GM12878 (cell line): ENCODE measurements around the gene MRPL1. TPM values are rescaled to one million over a fixed set of nuclear protein-coding genes. Genes with fewer than 3 reads are reported as not detected.

Experiments used
- ATAC-seq: fragments of 200-7000 bp; cut with Tn5 transposase; 3 replicates; pipeline ENCODE4 v1.9.1; 2020; ENCODE audit warnings: mild to moderate bottlenecking, moderate library complexity
- BruUV-seq: library from RNA; stranded (reverse); fragments of 400-500 nt; replicated peaks from 2 replicates; lab custom pipeline; 2021; lab: Mats Ljungman, UMichigan
- CTCF ChIA-PET: fragments of 300-600 bp; sonication (Branson Sonifier 250); formaldehyde crosslinking; extraction: SDS; loops from one replicate; lab custom pipeline; 2021; ENCODE audit warnings: inconsistent platforms; lab: Yijun Ruan, JAX
- POLR2A ChIA-PET: fragments of 350-600 bp; formaldehyde crosslinking; extraction: SDS; loops from one replicate; lab custom pipeline; 2021; ENCODE audit warnings: inconsistent platforms; lab: Charles Lee
- RAD21 ChIA-PET: fragments of 300-600 bp; sonication (Branson Sonifier 250); formaldehyde crosslinking; loops from one replicate; lab custom pipeline; 2023; ENCODE audit warnings: antibody characterized with exemption; ENCODE audit not compliant: unreplicated experiment; lab: Charles Lee
- SMC1A ChIA-PET: fragments of 300-600 bp; sonication (Branson Sonifier 250); formaldehyde crosslinking; loops from one replicate; lab custom pipeline; 2023; ENCODE audit not compliant: unreplicated experiment, uncharacterized antibody; lab: Charles Lee
- DNase-seq: peaks from one replicate; pipeline ENCODE4 v3.0.0-alpha.2; 2011; ENCODE audit warnings: low read depth, low spot score
- FAIRE-seq: peaks from 3 replicates; lab custom pipeline; 2011; peaks lifted over from hg19 to GRCh38; lab: Jason Lieb, UNC
- H2AFZ ChIP-seq: 2 replicates; pipeline ENCODE4 v1.6.0; 2011; ENCODE audit warnings: low read depth, low read length, control low read depth; ENCODE audit not compliant: control insufficient read depth
- H3K27ac ChIP-seq: 2 replicates; pipeline ENCODE4 v1.5.1; 2011; ENCODE audit warnings: control low read depth; ENCODE audit not compliant: control insufficient read depth, insufficient read depth
- H3K27me3 ChIP-seq, 2 experiments: replicated peaks in 1 of 2; 2 replicates each; pipeline versions ENCODE4 v1.6.0 to v1.6.1; 2011; ENCODE audit warnings: low read length in 1 of 2; ENCODE audit not compliant: control insufficient read depth in 2 of 2, insufficient read depth in 2 of 2
- H3K36me3 ChIP-seq, 2 experiments: 2 replicates each; pipeline ENCODE4 v1.5.1; 2011; ENCODE audit warnings: low read length in 1 of 2; ENCODE audit not compliant: control insufficient read depth in 2 of 2, insufficient read depth in 2 of 2
- H3K4me1 ChIP-seq: 2 replicates; pipeline ENCODE4 v1.6.1; 2011; ENCODE audit warnings: mild to moderate bottlenecking, low read length, moderate library complexity, mixed read lengths; ENCODE audit not compliant: control insufficient read depth, insufficient read depth
- H3K4me2 ChIP-seq: 2 replicates; pipeline ENCODE4 v1.6.0; 2011; ENCODE audit warnings: control low read depth; ENCODE audit not compliant: control insufficient read depth, insufficient read depth
- H3K4me3 ChIP-seq: fragments of 200-600 bp; sonication (generic); 2 replicates; pipeline ENCODE4 v1.5.1; 2016
- H3K79me2 ChIP-seq: 2 replicates; pipeline ENCODE4 v1.6.0; 2011; ENCODE audit warnings: low read length; ENCODE audit not compliant: control insufficient read depth, insufficient read depth
- H3K9ac ChIP-seq: 2 replicates; pipeline ENCODE4 v1.8.0; 2011; ENCODE audit warnings: low read length, control low read depth, mixed read lengths; ENCODE audit not compliant: control insufficient read depth, insufficient read depth
- H3K9me3 ChIP-seq: replicated peaks from 3 replicates; pipeline ENCODE4 v1.5.1; 2011; ENCODE audit warnings: mild to moderate bottlenecking, low read length; ENCODE audit not compliant: control insufficient read depth, insufficient read depth
- H4K20me1 ChIP-seq: 2 replicates; pipeline ENCODE4 v1.6.0; 2011; ENCODE audit not compliant: control insufficient read depth, insufficient read depth
- CEBPB ChIP-seq, 2 experiments: fragments of 150-350 bp in 1 of 2; IDR thresholded peaks; 2 replicates each; pipeline ENCODE4 v1.6.1; 2012 to 2014; ENCODE audit warnings: low read depth in 2 of 2, low read length in 2 of 2, borderline replicate concordance in 1 of 2, inconsistent platforms in 1 of 2
- CREB1 ChIP-seq: IDR thresholded peaks from 2 replicates; pipeline ENCODE4 v1.6.1; 2012; ENCODE audit warnings: low read depth, mild to moderate bottlenecking, inconsistent platforms
- E2F8 ChIP-seq: fragments of 450-650 bp; IDR thresholded peaks from 2 replicates; pipeline ENCODE4 v1.6.1; 2018; ENCODE audit warnings: mild to moderate bottlenecking, low read depth, moderate library complexity; ENCODE audit not compliant: partially characterized antibody
- FOS ChIP-seq: IDR thresholded peaks from 3 replicates; pipeline ENCODE4 v1.6.1; 2011; ENCODE audit warnings: borderline replicate concordance; ENCODE audit not compliant: insufficient read length; ENCODE audit errors: extremely low read depth
- HDAC2 ChIP-seq: fragments of 200-600 bp; sonication (generic); IDR thresholded peaks from 2 replicates; pipeline ENCODE4 v1.6.1; 2017
- IKZF1 ChIP-seq: fragments of 450-650 bp; conservative IDR thresholded peaks from 2 replicates; pipeline ENCODE4 v1.6.1; 2017; ENCODE audit warnings: antibody characterized with exemption, mild to moderate bottlenecking
- MEF2A ChIP-seq: IDR thresholded peaks from 2 replicates; pipeline ENCODE4 v1.6.1; 2011; ENCODE audit warnings: low read depth, mild to moderate bottlenecking, low read length, moderate library complexity; ENCODE audit not compliant: insufficient read depth
- PBX3 ChIP-seq: IDR thresholded peaks from 2 replicates; pipeline ENCODE4 v1.6.1; 2011; ENCODE audit warnings: mild to moderate bottlenecking, low read depth, low read length, moderate library complexity; ENCODE audit not compliant: insufficient replicate concordance
- POU2F2 ChIP-seq: IDR thresholded peaks from 3 replicates; pipeline ENCODE4 v1.6.1; 2011; ENCODE audit warnings: low read depth, mild to moderate bottlenecking, low read length, borderline replicate concordance
- SMAD5 ChIP-seq: IDR thresholded peaks from 2 replicates; pipeline ENCODE4 v1.6.1; 2016; ENCODE audit warnings: antibody characterized with exemption, low read depth
- SUPT20H ChIP-seq: IDR thresholded peaks from 2 replicates; pipeline ENCODE4 v1.6.1; 2011; ENCODE audit warnings: low read depth, mild to moderate bottlenecking, low read length, moderate library complexity, borderline replicate concordance; ENCODE audit not compliant: control insufficient read depth
- TBL1XR1 ChIP-seq: IDR thresholded peaks from 2 replicates; pipeline ENCODE4 v1.6.1; 2012; ENCODE audit warnings: low read depth, low read length, improper control_type of control experiment
- ZBED1 ChIP-seq: IDR thresholded peaks from 2 replicates; pipeline ENCODE4 v1.6.1; 2016; ENCODE audit warnings: borderline replicate concordance
- ZNF24 ChIP-seq: fragments of 450-650 bp; IDR thresholded peaks from 2 replicates; pipeline ENCODE4 v1.6.1; 2017; ENCODE audit warnings: antibody characterized with exemption, mild to moderate bottlenecking
- ZNF592 ChIP-seq: fragments of 450-650 bp; IDR thresholded peaks from 2 replicates; pipeline ENCODE4 v1.6.1; 2017; ENCODE audit warnings: mild to moderate bottlenecking, moderate library complexity
- WGBS: methylation state at CpG from one replicate; pipeline ENCODE4 v1.1.6; 2016; ENCODE audit warnings: low lambda C conversion rate; ENCODE audit not compliant: insufficient replicate concordance, insufficient coverage; ENCODE audit errors: missing lambda C conversion rate; 5-methylcytosine and 5-hydroxymethylcytosine counted together
- in situ Hi-C: fragments of 300-500 bp; cut with MboI; formaldehyde crosslinking; loops from 9 replicates; pipeline ENCODE4 v1.14.3; 2018; ENCODE audit warnings: mixed read lengths
- intact Hi-C: fragments of 100-400 bp; cut with micrococcal nuclease; formaldehyde crosslinking; loops from one replicate; pipeline ENCODE4 v1.14.2; 2022; ENCODE audit not compliant: unreplicated experiment
- polyA plus RNA-seq, 11 experiments: library from polyadenylated mRNA; depleted of rRNA in 4 of 11; unstranded in 6 of 11; stranded (reverse) in 5 of 11; fragments of >200 nt; fragmentation: Nextera tagmentation in 4 of 11; fragmentation: Illumina TruSeq in 1 of 11; extraction: Ambion mirVana in 4 of 11; extraction: Trizol in 1 of 11; gene quantifications; 1 replicate in 1 of 11; 2 replicates in 10 of 11; pipeline versions ENCODE4 v1.2.1 to v1.2.3, GENCODE V29; 2011 to 2016; ENCODE audit warnings: inconsistent platforms in 2 of 11, missing spikeins in 2 of 11, low read depth in 1 of 11
- total RNA-seq, 4 experiments: library from RNA; depleted of rRNA in 3 of 4; stranded (reverse); fragments of >200 nt in 3 of 4; fragmentation: Illumina TruSeq in 1 of 4; extraction: Trizol in 1 of 4; gene quantifications; 2 replicates each; pipeline versions ENCODE4 v1.2.1 to v1.2.3, GENCODE V29; 2013 to 2021

Gene MRPL1
- total and polyA plus RNA-seq, 10 of the 15 experiments (the other 5 are each of a cell fraction or from before 2014, with no cell fraction given) = 20.2 to 35.7 (median 28.2) TPM

GRCh38 chr4:77922158-77923094, 59.8 kb downstream of the MRPL1 start:
- POLR2A ChIA-PET = interaction anchor here (0.5 kb wide), 1 partner anchor 239 kb away, joined by 4 read pairs; no protein-coding TSS in a partner anchor
- CTCF ChIA-PET = interaction anchor here (0.7 kb wide), 2 partner anchors 21 to 35 kb away, joined by 3 read pairs; no protein-coding TSS in a partner anchor
- RAD21 ChIA-PET = no interaction called here
- WGBS = 95% methylated on average over 4 of the region's 4 CpGs
- H3K4me1 ChIP-seq = no peaks in the 10 kb centered on the region
- DNase-seq (no peak), FAIRE-seq (no peak), ATAC-seq (no peak)
- H4K20me1 ChIP-seq = no peaks in the 10 kb centered on the region
- intact Hi-C loops = no loop called here
- TSS peak; percentile 35 for BruUV-seq
- no peaks in the 10 kb centered on the region for H3K9me3 ChIP-seq
- no peaks in the 10 kb centered on the region for H3K27me3 ChIP-seq
- H3K4me2 ChIP-seq = no peak overlapping the region
- H3K79me2 ChIP-seq = no peaks in the 10 kb centered on the region
- H3K4me3 ChIP-seq = no peak overlapping the region
- H3K36me3 ChIP-seq = no peaks in the 10 kb centered on the region
- no peak overlapping the region for H3K27ac ChIP-seq
- in situ Hi-C loops = no loop called here
- no peak overlapping the region for H2AFZ ChIP-seq
- SMC1A ChIA-PET = no interaction called here
- no peak overlapping the region for H3K9ac ChIP-seq
- TF ChIP-seq ZBED1 = no peak
- TF ChIP-seq FOS = no peak
- TF ChIP-seq SMAD5 = no peak
- TF ChIP-seq ZNF24 = no peak
- TF ChIP-seq POU2F2 = no peak
- TF ChIP-seq ZNF592 = no peak
- TF ChIP-seq E2F8 = no peak
- TF ChIP-seq MEF2A = no peak
- no peak for TF ChIP-seq CREB1
- no peak for TF ChIP-seq HDAC2
- no peak for TF ChIP-seq PBX3
- TF ChIP-seq CEBPB (IDR thresholded peaks at IDR 0.05; ENCODE audit: borderline replicate concordance in 1 of 2, low read depth in 2 of 2, low read length in 2 of 2) = no peak
- no peak for TF ChIP-seq TBL1XR1
- no peak for TF ChIP-seq SUPT20H
- no peak for TF ChIP-seq IKZF1
